ENCODE data around the gene ATP11A. TPM values are rescaled to one million over a fixed set of nuclear protein-coding genes. Genes with fewer than 3 reads are reported as not detected.

ATP11A gene
- total RNA-seq, 1 experiment from 2014 or later = 80.4 TPM

- no peak overlapping the region for H3K4me3 ChIP-seq (replicated peaks in 1 of 2; ENCODE audit: low read depth in 1 of 2, low read length in 2 of 2)
- no peak overlapping the region for H3K9ac ChIP-seq (ENCODE audit: low read length)
- peaks cover 3 to 21% of the 10 kb centered on the region in 2 experiments; a peak in 3 of 4 replicates for H3K36me3 ChIP-seq (ENCODE audit: control insufficient read depth in 1 of 2, insufficient read depth in 2 of 2, low read length in 2 of 2)
- H2AFZ ChIP-seq (ENCODE audit: low read depth, low read length, poor library complexity, severe bottlenecking) = no peak overlapping the region
- CTCF ChIA-PET = no interaction called here
- H3K9me3 ChIP-seq (ENCODE audit: control insufficient read depth in 1 of 2, insufficient read depth in 1 of 2, low read depth in 1 of 2, low read length in 2 of 2) = no peaks in the 10 kb centered on the region
- no peaks in the 10 kb centered on the region for H4K20me1 ChIP-seq (ENCODE audit: insufficient read depth)
- H3K9me2 ChIP-seq (ENCODE audit: insufficient read depth) = no peaks in the 10 kb centered on the region
- H3K27me3 ChIP-seq (ENCODE audit: insufficient read depth, low read length) = no peaks in the 10 kb centered on the region
- intact Hi-C loops (cut with micrococcal nuclease) = no loop called here
- no peak for ATAC-seq
- TF ChIP-seq FOSL1 (IDR thresholded peaks at IDR 0.05; ENCODE audit: low read depth) = no peak
- TF ChIP-seq CBX3 (IDR thresholded peaks at IDR 0.05; ENCODE audit: low read depth) = no peak
- POLR2A ChIA-PET = no interaction called here
- no TSS peak for BruUV-seq (replicated peaks)
- no peak for DNase-seq (ENCODE audit: low read depth, low spot score)
- no peak overlapping the region for H3K27ac ChIP-seq (ENCODE audit: low read depth, low read length)
- no peaks in the 10 kb centered on the region for H3K4me1 ChIP-seq (ENCODE audit: control insufficient read depth in 1 of 2, insufficient read depth in 2 of 2, low read length in 2 of 2)
- no peaks in the 10 kb centered on the region for H3K79me2 ChIP-seq (ENCODE audit: insufficient read depth, low read length)
- RAD21 ChIA-PET (ENCODE audit: low non-redundant PET in 1 of 2, low total read pairs in 2 of 2, uncharacterized antibody in 2 of 2, unreplicated experiment in 2 of 2) = no interaction called here
- H3K4me2 ChIP-seq (ENCODE audit: low read length) = no peak overlapping the region
Observed at GRCh38 chr13:112825071-112825470, 135.2 kb downstream of the ATP11A start.

- Histone ChIP-seq H3K27me3 (ENCODE audit: insufficient read depth, low read length) (no peaks in the 10 kb centered on the region), H3K79me2 (ENCODE audit: insufficient read depth, low read length) (no peaks in the 10 kb centered on the region), H3K9me2 (ENCODE audit: insufficient read depth) (no peaks in the 10 kb centered on the region), H3K9ac (ENCODE audit: low read length) (no peak overlapping the region), H3K9me3 (ENCODE audit: control insufficient read depth in 1 of 2, insufficient read depth in 1 of 2, low read depth in 1 of 2, low read length in 2 of 2) (no peaks in the 10 kb centered on the region), H2AFZ (ENCODE audit: low read depth, low read length, poor library complexity, severe bottlenecking) (no peak overlapping the region), H4K20me1 (ENCODE audit: insufficient read depth) (no peaks in the 10 kb centered on the region), H3K4me1 (ENCODE audit: control insufficient read depth in 1 of 2, insufficient read depth in 2 of 2, low read length in 2 of 2) (no peaks in the 10 kb centered on the region), H3K27ac (ENCODE audit: low read depth, low read length) (no peak overlapping the region), H3K4me3 (replicated peaks in 1 of 2; ENCODE audit: low read depth in 1 of 2, low read length in 2 of 2) (no peak overlapping the region), H3K4me2 (ENCODE audit: low read length) (no peak overlapping the region), H3K36me3 (ENCODE audit: control insufficient read depth in 1 of 2, insufficient read depth in 2 of 2, low read length in 2 of 2) (peaks cover 3 to 21% of the 10 kb centered on the region in 2 experiments; a peak in 3 of 4 replicates)
- ChIA-PET CTCF (no interaction called here), RAD21 (ENCODE audit: low non-redundant PET in 1 of 2, low total read pairs in 2 of 2, uncharacterized antibody in 2 of 2, unreplicated experiment in 2 of 2) (no interaction called here), POLR2A (no interaction called here)
- no peak for ATAC-seq
- DNase-seq (ENCODE audit: low read depth, low spot score) = no peak
- BruUV-seq (replicated peaks) = no TSS peak
- intact Hi-C loops (cut with micrococcal nuclease) = no loop called here
- TF ChIP-seq REST (IDR thresholded peaks at IDR 0.05; ENCODE audit: low read depth) (no peak), RAD21 (IDR thresholded peaks at IDR 0.05; ENCODE audit: low read depth) (no peak), SRF (IDR thresholded peaks at IDR 0.05; ENCODE audit: low read depth) (no peak), CBX3 (IDR thresholded peaks at IDR 0.05; ENCODE audit: low read depth) (no peak), ELF1 (IDR thresholded peaks at IDR 0.05; ENCODE audit: borderline replicate concordance, low read depth) (no peak)
Observed at GRCh38 chr13:112825875-112826274, 136.0 kb downstream of the ATP11A start.

All from HCT116 (cell line).